ENCODE results near the gene B4GAT1. TPM values are rescaled to one million over a fixed set of nuclear protein-coding genes. Genes with fewer than 3 reads are reported as not detected.
A peak's percentile ranks its signal among the peaks of the same experiment; 100 is the strongest.

Gene B4GAT1
- total and polyA plus RNA-seq, 2 experiments from 2014 or later = 40.8 to 41.5 TPM

GRCh38 chr11:66334605-66335442, 12.6 kb downstream of the B4GAT1 start:
- H3K36me3 ChIP-seq (replicated peaks; ENCODE audit: insufficient read depth, low read depth) = no peaks in the 10 kb centered on the region
- H3K27ac ChIP-seq = peak overlapping the region; percentile 81

GRCh38 chr11:66333896-66334604, 13.4 kb downstream of the B4GAT1 start:
- Histone ChIP-seq H4K20me1 (ENCODE audit: insufficient read depth, poor library complexity, severe bottlenecking) (no peaks in the 10 kb centered on the region), H3K9me2 (replicated peaks; ENCODE audit: insufficient read depth) (no peaks in the 10 kb centered on the region), H3K36me3 (replicated peaks; ENCODE audit: insufficient read depth, low read depth) (no peaks in the 10 kb centered on the region), H3K27me3 (no peaks in the 10 kb centered on the region), H2AFZ (no peak overlapping the region), H3K27ac (no peak overlapping the region), H3K4me1 (ENCODE audit: insufficient read depth) (peaks cover 19% of the 10 kb centered on the region), H3K4me3 (no peak overlapping the region), H3K4me2 (no peak overlapping the region), H3K9me3 (ENCODE audit: low read depth) (no peaks in the 10 kb centered on the region), H3K79me2 (peaks cover 7% of the 10 kb centered on the region)
- WGBS (ENCODE audit: low lambda C conversion rate, missing lambda C conversion rate) = 94% methylated on average over 26 of the region's 29 CpGs
- no peak for TF ChIP-seq EZH2 (IDR thresholded peaks at IDR 0.05; ENCODE audit: borderline replicate concordance)
- no peak for TF ChIP-seq EZH2phosphoT487 (IDR thresholded peaks at IDR 0.05; ENCODE audit: low read depth, severe bottlenecking, unreplicated experiment)
- TF ChIP-seq CTCF (IDR thresholded peaks at IDR 0.05; ENCODE audit: poor library complexity) = no peak
- DNase-seq (ENCODE audit: low spot score) = no peak

More at GRCh38 chr11:66334605-66335442, 12.6 kb downstream of the B4GAT1 start:
- Histone ChIP-seq H3K4me1 (ENCODE audit: insufficient read depth) (peaks cover 19% of the 10 kb centered on the region), H3K79me2 (peaks cover 7% of the 10 kb centered on the region), H3K4me3 (no peak overlapping the region), H3K27me3 (no peaks in the 10 kb centered on the region), H2AFZ (no peak overlapping the region), H3K4me2 (peak overlapping the region; percentile 96), H4K20me1 (ENCODE audit: insufficient read depth, poor library complexity, severe bottlenecking) (no peaks in the 10 kb centered on the region), H3K9me3 (ENCODE audit: low read depth) (no peaks in the 10 kb centered on the region), H3K9me2 (replicated peaks; ENCODE audit: insufficient read depth) (no peaks in the 10 kb centered on the region)
- DNase-seq (ENCODE audit: low spot score) = peak; percentile 12
- no peak for TF ChIP-seq EZH2 (IDR thresholded peaks at IDR 0.05; ENCODE audit: borderline replicate concordance)
- TF ChIP-seq CTCF (IDR thresholded peaks at IDR 0.05; ENCODE audit: poor library complexity) = no peak
- TF ChIP-seq EZH2phosphoT487 (IDR thresholded peaks at IDR 0.05; ENCODE audit: low read depth, severe bottlenecking, unreplicated experiment) = no peak
- WGBS (ENCODE audit: low lambda C conversion rate, missing lambda C conversion rate) = 86% methylated on average over 41 of the region's 42 CpGs

GRCh38 chr11:66333220-66333877, 14.1 kb downstream of the B4GAT1 start:
- H3K4me1 ChIP-seq (ENCODE audit: insufficient read depth) = peaks cover 26% of the 10 kb centered on the region
- 96% methylated on average over 19 of the region's 19 CpGs for WGBS (ENCODE audit: low lambda C conversion rate, missing lambda C conversion rate)
- H4K20me1 ChIP-seq (ENCODE audit: insufficient read depth, poor library complexity, severe bottlenecking) = no peaks in the 10 kb centered on the region
- TF ChIP-seq CTCF (IDR thresholded peaks at IDR 0.05; ENCODE audit: poor library complexity) (no peak), EZH2phosphoT487 (IDR thresholded peaks at IDR 0.05; ENCODE audit: low read depth, severe bottlenecking, unreplicated experiment) (no peak), EZH2 (IDR thresholded peaks at IDR 0.05; ENCODE audit: borderline replicate concordance) (no peak)
- H3K79me2 ChIP-seq = peaks cover 7% of the 10 kb centered on the region
- DNase-seq (ENCODE audit: low spot score) = no peak
- H3K36me3 ChIP-seq (replicated peaks; ENCODE audit: insufficient read depth, low read depth) = no peaks in the 10 kb centered on the region
- no peaks in the 10 kb centered on the region for H3K9me3 ChIP-seq (ENCODE audit: low read depth)
- H3K27me3 ChIP-seq = no peaks in the 10 kb centered on the region
- H3K27ac ChIP-seq = no peak overlapping the region
- no peaks in the 10 kb centered on the region for H3K9me2 ChIP-seq (replicated peaks; ENCODE audit: insufficient read depth)
- H2AFZ ChIP-seq = no peak overlapping the region
- H3K4me3 ChIP-seq = no peak overlapping the region
- no peak overlapping the region for H3K4me2 ChIP-seq
